ENCODE data around the gene POFUT1. TPM values are rescaled to one million over a fixed set of nuclear protein-coding genes. Genes with fewer than 3 reads are reported as not detected.

The POFUT1 gene
- total and polyA plus RNA-seq, 2 experiments from 2014 or later: 9.3 to 34.0 TPM

- peaks cover 18% of the 10 kb centered on the region for H3K4me1 Mint-ChIP-seq
These were observed 21.2 kb upstream of the POFUT1 start for GRCh38 chr20:32186506-32186905.

More at GRCh38 chr20:32186506-32186905, 21.2 kb upstream of the POFUT1 start:
- Histone ChIP-seq H3K4me1 (ENCODE audit: insufficient read depth) (peaks cover 18% of the 10 kb centered on the region), H2AFZ (no peak overlapping the region), H3K27me3 (ENCODE audit: insufficient read depth) (no peaks in the 10 kb centered on the region), H4K20me1 (replicated peaks; ENCODE audit: insufficient read depth) (peaks cover 8% of the 10 kb centered on the region), H3K4me2 (no peak overlapping the region), H3K9me2 (ENCODE audit: insufficient read depth) (peaks cover 4% of the 10 kb centered on the region; the same call in 1 of the 2 replicates), H3K27ac (ENCODE audit: low read depth) (no peak overlapping the region), H3K36me3 (ENCODE audit: insufficient read depth) (no peaks in the 10 kb centered on the region), H3F3A (replicated peaks; ENCODE audit: low read depth) (peaks cover 29% of the 10 kb centered on the region), H3K4me3 (no peak overlapping the region), H3K79me2 (replicated peaks; ENCODE audit: insufficient read depth) (peaks cover 8% of the 10 kb centered on the region)
- no peaks in the 10 kb centered on the region; the same call in 2 of the 3 replicates for H3K9me3 Mint-ChIP-seq
- no peak for DNase-seq (ENCODE audit: low spot score)
- peaks cover 8% of the 10 kb centered on the region for H3K27me3 Mint-ChIP-seq (ENCODE audit: insufficient read depth, low read depth, poor library complexity)
- H3K4me3 Mint-ChIP-seq: no peak overlapping the region
- no peak for ATAC-seq
- TF ChIP-seq ETS1 (IDR thresholded peaks at IDR 0.05): no peak
- TF ChIP-seq CREB1 (CRISPR knock-in tag; IDR thresholded peaks at IDR 0.05; ENCODE audit: low read depth): no peak
- TF ChIP-seq EZH2 (IDR thresholded peaks at IDR 0.05; ENCODE audit: low read depth, unreplicated experiment): no peak
- TF ChIP-seq NANOG (IDR thresholded peaks at IDR 0.05; ENCODE audit: borderline replicate concordance): no peak
- no peak for TF ChIP-seq ZNF114 (CRISPR knock-in tag; IDR thresholded peaks at IDR 0.05)
- TF ChIP-seq ZNF462 (CRISPR knock-in tag; IDR thresholded peaks at IDR 0.05): no peak
- TF ChIP-seq REST (IDR thresholded peaks at IDR 0.05; ENCODE audit: unreplicated experiment): no peak
- no peak for TF ChIP-seq CTCF (conservative IDR thresholded peaks at IDR 0.05; ENCODE audit: low read depth in 2 of 2)
- TF ChIP-seq STAT1 (IDR thresholded peaks at IDR 0.05; ENCODE audit: unreplicated experiment): no peak
- TF ChIP-seq EZH2phosphoT487 (IDR thresholded peaks at IDR 0.05; ENCODE audit: unreplicated experiment): no peak
- TF ChIP-seq JUNB (IDR thresholded peaks at IDR 0.05; ENCODE audit: unreplicated experiment): no peak
- TF ChIP-seq ZNF331 (CRISPR knock-in tag; IDR thresholded peaks at IDR 0.05; ENCODE audit: low read depth): no peak
- no peak for TF ChIP-seq POLR2AphosphoS5 (IDR thresholded peaks at IDR 0.05; ENCODE audit: low read depth)
- no peak overlapping the region for H3K27ac Mint-ChIP-seq
- H3K36me3 Mint-ChIP-seq (ENCODE audit: low read depth): peaks cover 8% of the 10 kb centered on the region; the same call in 2 of the 3 replicates

Data from GM23338 (cell line).